GM10248 (cell line): Measurements from ENCODE around the gene AUTS2.

Experiments used
- CTCF ChIA-PET: fragments of 300-600 bp; sonication (Branson Sonifier 250); formaldehyde crosslinking; extraction: SDS; loops from one replicate; lab custom pipeline; 2021; ENCODE audit warnings: antibody characterized with exemption; lab: Yijun Ruan, JAX
- POLR2A ChIA-PET: fragments of 350-650 bp; sonication (Branson Sonifier 250); formaldehyde crosslinking; extraction: SDS; loops from one replicate; lab custom pipeline; 2020; ENCODE audit warnings: antibody characterized with exemption; lab: Yijun Ruan, JAX
- DNase-seq: peaks from one replicate; pipeline ENCODE4 v3.0.0; 2012; ENCODE audit errors: extremely low spot score
- TF ChIP-seq, protein P1 (sequence below): IDR thresholded peaks from 2 replicates; pipeline ENCODE4 v1.5.1; 2012; ENCODE audit warnings: mild to moderate bottlenecking, low read depth; ENCODE audit errors: extremely low read depth, missing control alignments, control extremely low read depth

The AUTS2 gene

DNA sequence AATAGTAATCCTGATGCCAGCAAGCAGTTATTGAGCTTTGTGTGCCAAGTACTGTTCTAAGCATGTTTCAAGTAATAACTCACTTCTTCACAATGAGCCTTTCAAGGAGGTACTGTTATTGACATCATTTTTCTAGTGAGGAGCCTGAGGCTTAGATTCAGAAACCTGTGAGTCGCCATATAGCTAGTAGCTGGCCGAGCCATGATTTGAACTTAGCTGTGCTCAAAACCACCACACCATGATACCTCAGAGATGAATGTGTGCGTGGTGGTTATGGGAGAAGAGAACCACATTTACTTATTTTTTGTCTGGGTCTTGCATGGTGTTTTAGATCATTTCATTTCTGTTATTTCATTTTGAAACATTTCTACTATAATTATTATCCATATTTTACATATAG, 578.9 kb downstream of the AUTS2 start:
- TF ChIP-seq, protein P1, sequence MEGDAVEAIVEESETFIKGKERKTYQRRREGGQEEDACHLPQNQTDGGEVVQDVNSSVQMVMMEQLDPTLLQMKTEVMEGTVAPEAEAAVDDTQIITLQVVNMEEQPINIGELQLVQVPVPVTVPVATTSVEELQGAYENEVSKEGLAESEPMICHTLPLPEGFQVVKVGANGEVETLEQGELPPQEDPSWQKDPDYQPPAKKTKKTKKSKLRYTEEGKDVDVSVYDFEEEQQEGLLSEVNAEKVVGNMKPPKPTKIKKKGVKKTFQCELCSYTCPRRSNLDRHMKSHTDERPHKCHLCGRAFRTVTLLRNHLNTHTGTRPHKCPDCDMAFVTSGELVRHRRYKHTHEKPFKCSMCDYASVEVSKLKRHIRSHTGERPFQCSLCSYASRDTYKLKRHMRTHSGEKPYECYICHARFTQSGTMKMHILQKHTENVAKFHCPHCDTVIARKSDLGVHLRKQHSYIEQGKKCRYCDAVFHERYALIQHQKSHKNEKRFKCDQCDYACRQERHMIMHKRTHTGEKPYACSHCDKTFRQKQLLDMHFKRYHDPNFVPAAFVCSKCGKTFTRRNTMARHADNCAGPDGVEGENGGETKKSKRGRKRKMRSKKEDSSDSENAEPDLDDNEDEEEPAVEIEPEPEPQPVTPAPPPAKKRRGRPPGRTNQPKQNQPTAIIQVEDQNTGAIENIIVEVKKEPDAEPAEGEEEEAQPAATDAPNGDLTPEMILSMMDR, result no peak
- CTCF ChIA-PET, result no interaction called here
- no peak for DNase-seq
- POLR2A ChIA-PET, result no interaction called here

GRCh38 chr7:70178211-70178610, 579.9 kb downstream of the AUTS2 start:
- CTCF ChIA-PET, result no interaction called here
- TF ChIP-seq, protein P1, result no peak
- POLR2A ChIA-PET, result no interaction called here
- no peak for DNase-seq

GRCh38 chr7:70178787-70179186, 580.5 kb downstream of the AUTS2 start:
- no peak for DNase-seq
- POLR2A ChIA-PET, result no interaction called here
- CTCF ChIA-PET, result no interaction called here
- TF ChIP-seq, protein P1, result no peak

GRCh38 chr7:70182521-70182920, 584.2 kb downstream of the AUTS2 start:
- CTCF ChIA-PET, result interaction anchor here (1.1 to 2.4 kb wide), 2 partner anchors 10 to 12 kb away, joined by 4 to 7 read pairs; no protein-coding TSS in a partner anchor
- POLR2A ChIA-PET, result no interaction called here
- TF ChIP-seq, protein P1, result no peak
- DNase-seq, result no peak

GRCh38 chr7:70183278-70183677, 585.0 kb downstream of the AUTS2 start:
- DNase-seq, result no peak

GRCh38 chr7:70188901-70189650, 590.8 kb downstream of the AUTS2 start:
- POLR2A ChIA-PET, result no interaction called here
- DNase-seq, result no peak
- CTCF ChIA-PET, result interaction anchor here (1.4 to 1.5 kb wide), 2 partner anchors 26 to 509 kb away, joined by 3 read pairs; no protein-coding TSS in a partner anchor
- TF ChIP-seq, protein P1, result no peak

More at GRCh38 chr7:70183278-70183677, 585.0 kb downstream of the AUTS2 start:
- CTCF ChIA-PET, result interaction anchor here (1.1 to 2.4 kb wide), 3 partner anchors 9 to 23 kb away, joined by 3 to 7 read pairs (median 4); no protein-coding TSS in a partner anchor
- TF ChIP-seq, protein P1, result no peak
- POLR2A ChIA-PET, result no interaction called here
